Left renal pelvis (tissue), 4 donors: ENCODE results near the gene KRTAP9-7. TPM values are rescaled to one million over a fixed set of nuclear protein-coding genes. Genes with fewer than 3 reads are reported as not detected.
"Not testable (repeated sequence)": the region's sequence is repeated elsewhere in the genome, so short reads cannot be mapped to it uniquely, and the experiment has no call there.

Source experiments
- DNase-seq, 4 donors: peaks; one replicate each; pipeline ENCODE4 v3.0.0-alpha.2; 2013; ENCODE audit warnings: low read depth in 4 of 4, low spot score in 3 of 4
- polyA plus RNA-seq, 4 donors: library from polyadenylated mRNA; unstranded; fragments of 120-200 nt; gene quantifications; one replicate each; pipeline ENCODE4 v1.2.1, GENCODE V29; 2013; ENCODE audit not compliant: insufficient read length in 4 of 4

Gene KRTAP9-7
- not detected for polyA plus RNA-seq

- not testable (repeated sequence) for DNase-seq
These were observed at the start of gene KRTAP9-7 for GRCh38 chr17:41275648-41276190. KRTAP9-7 (plus strand) TSS chr17:41275698; CDS start chr17:41275698, 0 bp downstream.

GRCh38 chr17:41226051-41226450 lies 49.4 kb upstream of the KRTAP9-7 start:
- no peak for DNase-seq

GRCh38 chr17:41226598-41227095 lies 48.9 kb upstream of the KRTAP9-7 start, which contains the start of gene KRTAP9-2:
KRTAP9-2 (plus strand) TSS chr17:41226648; CDS start chr17:41226655, 7 bp downstream.
- DNase-seq, result not testable (repeated sequence)

- DNase-seq, result no peak
These were observed 45.4 kb upstream of the KRTAP9-7 start for GRCh38 chr17:41230094-41230493.

GRCh38 chr17:41231731-41232130 lies 43.8 kb upstream of the KRTAP9-7 start:
- DNase-seq, result no peak

DNA sequence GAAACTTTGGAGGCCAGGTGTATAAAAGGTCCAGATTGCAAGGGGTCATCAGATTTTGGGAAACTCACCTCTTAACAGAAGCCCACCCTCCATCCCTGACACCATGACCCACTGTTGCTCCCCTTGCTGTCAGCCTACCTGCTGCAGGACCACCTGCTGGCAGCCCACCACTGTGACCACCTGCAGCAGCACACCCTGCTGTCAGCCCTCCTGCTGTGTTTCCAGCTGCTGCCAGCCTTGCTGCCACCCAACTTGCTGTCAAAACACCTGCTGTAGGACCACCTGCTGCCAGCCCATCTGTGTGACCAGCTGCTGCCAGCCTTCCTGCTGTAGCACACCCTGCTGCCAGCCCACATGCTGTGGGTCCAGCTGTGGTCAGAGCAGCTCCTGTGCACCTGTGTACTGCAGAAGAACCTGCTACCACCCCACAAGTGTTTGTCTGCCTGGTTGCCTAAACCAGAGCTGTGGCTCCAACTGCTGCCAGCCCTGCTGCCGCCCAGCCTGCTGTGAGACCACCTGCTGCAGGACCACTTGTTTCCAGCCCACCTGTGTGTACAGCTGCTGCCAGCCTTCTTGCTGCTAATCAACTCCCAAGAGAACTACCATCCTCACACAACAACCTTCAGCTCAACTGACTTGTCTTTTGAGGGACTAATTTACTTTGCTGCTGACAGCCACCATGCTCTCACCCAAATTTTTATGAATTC lies 42.9 kb upstream of the KRTAP9-7 start, which contains the start of gene KRTAP9-3:
TSS of gene KRTAP9-3 (plus strand) at position 51 of the 707 bp plus-strand sequence. CDS start at position 104, 53 bp downstream.
- DNase-seq, result not testable (repeated sequence)

- not testable (repeated sequence) for DNase-seq
These were observed 38.4 kb upstream of the KRTAP9-7 start for GRCh38 chr17:41237116-41237515.

DNA sequence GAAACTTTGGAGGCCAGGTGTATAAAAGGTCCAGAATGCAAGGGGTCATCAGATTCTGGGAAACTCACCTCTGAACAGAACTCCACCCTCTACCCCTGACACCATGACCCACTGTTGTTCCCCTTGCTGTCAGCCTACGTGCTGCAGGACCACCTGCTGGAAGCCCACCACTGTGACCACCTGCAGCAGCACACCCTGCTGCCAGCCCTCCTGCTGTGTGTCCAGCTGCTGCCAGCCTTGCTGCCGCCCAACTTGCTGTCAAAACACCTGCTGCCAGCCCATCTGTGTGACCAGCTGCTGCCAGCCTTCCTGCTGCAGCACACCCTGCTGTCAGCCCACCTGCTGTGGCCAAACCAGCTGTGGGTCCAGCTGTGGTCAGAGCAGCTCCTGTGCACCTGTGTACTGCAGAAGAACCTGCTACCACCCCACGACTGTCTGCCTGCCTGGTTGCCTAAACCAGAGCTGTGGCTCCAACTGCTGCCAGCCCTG lies 37.5 kb upstream of the KRTAP9-7 start, which contains the start of gene KRTAP9-8:
TSS of gene KRTAP9-8 (plus strand) at position 51 of the 489 bp plus-strand sequence. CDS start at position 104, 53 bp downstream.
- not testable (repeated sequence) for DNase-seq

DNA sequence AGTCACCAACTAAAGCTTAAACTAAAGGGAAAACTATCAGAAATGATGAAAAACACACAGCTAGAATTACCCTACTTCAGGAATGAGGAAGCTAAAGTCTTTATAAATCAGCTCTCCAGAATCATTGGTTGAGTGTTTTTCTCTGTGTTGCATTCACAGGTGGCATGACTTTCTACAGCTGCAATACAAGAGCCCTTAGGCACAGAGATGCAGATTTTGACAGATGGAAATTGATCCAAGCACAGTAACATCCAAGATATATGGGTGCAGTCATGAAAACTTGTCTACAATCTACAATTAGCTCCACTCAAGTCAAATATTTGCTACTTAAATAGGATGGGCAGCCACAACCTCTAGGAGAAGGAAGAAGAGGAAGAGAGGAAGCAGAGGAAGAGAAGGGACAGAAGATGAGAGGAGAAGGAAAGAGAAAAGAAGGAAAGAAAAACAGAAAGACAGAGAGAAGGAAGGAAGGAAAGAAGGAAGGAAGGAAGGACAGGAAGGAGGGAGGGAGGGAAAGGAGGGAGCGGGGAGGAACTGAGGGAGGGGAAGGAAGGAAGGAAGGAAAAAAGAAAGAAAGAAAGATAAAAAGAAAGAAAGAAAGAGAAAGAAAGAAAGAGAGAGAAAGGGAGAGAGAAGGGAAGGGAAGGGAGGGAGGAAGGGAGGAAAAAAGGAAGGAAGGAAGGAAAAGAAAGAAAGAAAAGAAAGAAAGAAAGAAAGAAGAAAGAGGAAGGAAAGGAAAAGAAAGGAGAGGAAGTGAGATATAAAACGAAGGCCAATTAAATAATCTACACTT lies 28.3 kb upstream of the KRTAP9-7 start:
- DNase-seq, result not testable (repeated sequence)

DNA sequence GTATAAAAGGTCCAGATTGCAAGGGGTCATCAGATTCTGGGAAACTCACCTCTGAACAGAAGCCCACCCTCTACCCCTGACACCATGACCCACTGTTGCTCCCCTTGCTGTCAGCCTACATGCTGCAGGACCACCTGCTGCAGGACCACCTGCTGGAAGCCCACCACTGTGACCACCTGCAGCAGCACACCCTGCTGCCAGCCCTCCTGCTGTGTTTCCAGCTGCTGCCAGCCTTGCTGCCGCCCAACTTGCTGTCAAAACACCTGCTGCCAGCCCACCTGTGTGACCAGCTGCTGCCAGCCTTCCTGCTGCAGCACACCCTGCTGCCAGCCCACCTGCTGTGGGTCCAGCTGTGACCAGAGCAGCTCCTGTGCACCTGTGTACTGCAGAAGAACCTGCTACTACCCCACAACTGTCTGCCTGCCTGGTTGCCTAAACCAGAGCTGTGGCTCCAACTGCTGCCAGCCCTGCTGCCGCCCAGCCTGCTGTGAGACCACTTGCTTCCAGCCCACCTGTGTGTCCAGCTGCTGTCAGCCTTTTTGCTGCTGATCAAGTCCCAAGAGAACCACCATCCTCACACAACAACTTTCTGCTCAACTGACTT lies 25.8 kb upstream of the KRTAP9-7 start, which contains the start of gene KRTAP9-4:
TSS of gene KRTAP9-4 (plus strand) at position 51 of the 604 bp plus-strand sequence. CDS start at position 85, 34 bp downstream.
- not testable (repeated sequence) for DNase-seq

DNA sequence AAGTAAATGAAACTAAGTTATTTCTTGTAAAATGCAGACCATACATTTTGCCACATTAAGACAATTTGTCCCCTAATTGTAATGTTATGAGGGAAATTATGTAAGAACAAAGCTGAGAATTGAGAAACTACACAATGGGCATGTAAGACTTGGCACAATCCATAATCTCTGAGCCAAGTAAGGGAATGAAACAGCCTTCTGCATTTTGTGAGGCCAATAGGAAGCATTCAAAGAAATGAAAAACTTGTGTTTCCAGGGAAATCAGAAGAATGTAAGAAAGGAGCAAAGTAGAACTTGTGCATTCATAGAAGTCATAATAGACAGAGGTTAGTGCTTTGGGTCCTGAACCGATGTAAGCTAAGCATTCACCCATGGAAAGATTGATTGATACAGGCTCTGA lies 24.2 kb upstream of the KRTAP9-7 start:
- DNase-seq, result no peak

DNA sequence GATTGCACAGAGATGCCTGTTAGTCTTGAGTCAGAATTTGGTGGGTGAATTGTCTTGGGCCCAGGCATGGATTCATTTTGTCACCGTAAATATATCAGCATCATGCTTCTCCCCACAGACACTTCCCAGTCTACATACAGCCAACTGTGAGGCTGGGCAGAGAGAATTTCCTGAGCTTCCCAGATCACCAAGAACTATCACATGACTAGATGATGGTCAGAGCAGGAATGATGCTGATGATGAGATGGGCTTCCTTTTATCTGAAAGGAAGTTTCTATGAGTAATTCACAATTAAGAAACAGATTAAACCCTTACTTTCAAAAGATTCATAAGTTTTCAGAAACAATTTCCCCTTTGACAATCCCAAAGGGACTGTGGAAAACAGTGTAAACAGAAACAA lies 20.6 kb upstream of the KRTAP9-7 start:
- DNase-seq, result no peak

DNA sequence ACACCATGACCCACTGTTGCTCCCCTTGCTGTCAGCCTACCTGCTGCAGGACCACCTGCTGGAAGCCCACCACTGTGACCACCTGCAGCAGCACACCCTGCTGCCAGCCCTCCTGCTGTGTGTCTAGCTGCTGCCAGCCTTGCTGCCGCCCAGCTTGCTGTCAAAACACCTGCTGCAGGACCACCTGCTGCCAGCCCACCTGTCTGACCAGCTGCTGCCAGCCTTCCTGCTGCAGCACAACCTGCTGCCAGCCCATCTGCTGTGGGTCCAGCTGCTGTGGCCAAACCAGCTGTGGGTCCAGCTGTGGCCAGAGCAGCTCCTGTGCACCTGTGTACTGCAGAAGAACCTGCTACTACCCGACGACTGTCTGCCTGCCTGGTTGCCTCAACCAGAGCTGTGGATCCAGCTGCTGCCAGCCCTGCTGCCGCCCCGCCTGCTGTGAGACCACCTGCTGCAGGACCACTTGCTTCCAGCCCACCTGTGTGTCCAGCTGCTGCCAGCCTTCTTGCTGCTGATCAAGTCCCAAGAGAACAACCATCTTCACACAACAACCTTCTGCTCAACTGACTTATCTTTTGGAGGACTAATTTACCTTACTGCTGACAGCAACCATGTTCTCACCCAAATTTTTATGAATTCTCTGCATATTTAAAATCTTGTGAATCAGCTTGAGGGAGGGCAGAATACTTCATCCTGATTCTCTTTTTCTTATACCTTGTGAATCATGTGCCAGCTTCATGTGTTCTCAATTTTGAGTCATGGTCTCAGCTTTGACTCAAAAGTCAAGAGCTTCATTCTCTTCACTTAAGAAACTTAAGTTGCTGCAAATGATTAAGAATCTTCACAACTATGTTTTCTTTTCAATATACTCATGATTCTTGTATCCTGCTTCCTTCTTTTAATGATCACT lies 19.9 kb upstream of the KRTAP9-7 start, which contains the start of gene KRTAP9-9:
TSS of gene KRTAP9-9 (plus strand) at position 4 of the 910 bp plus-strand sequence.
- DNase-seq, result not testable (repeated sequence)

DNA sequence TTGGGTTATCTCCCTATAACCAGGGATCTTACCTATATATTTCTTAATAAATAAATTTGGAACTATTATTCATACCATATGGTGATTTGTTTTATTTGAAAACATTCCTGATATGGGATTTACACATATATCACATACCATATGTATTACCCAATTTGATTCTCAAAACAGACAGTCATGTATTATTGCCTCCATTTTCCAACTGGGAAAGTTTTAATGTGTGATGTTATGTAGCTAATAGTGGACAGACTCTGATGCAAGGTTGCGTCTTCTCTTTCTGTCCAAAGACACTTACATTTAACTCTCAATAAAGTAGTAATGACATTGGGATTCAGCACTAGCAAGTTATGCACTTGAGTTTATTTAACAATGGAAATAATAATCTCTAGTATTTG lies 19.2 kb upstream of the KRTAP9-7 start:
- no peak for DNase-seq

GRCh38 chr17:41258406-41258805 lies 17.1 kb upstream of the KRTAP9-7 start:
- no peak for DNase-seq

DNA sequence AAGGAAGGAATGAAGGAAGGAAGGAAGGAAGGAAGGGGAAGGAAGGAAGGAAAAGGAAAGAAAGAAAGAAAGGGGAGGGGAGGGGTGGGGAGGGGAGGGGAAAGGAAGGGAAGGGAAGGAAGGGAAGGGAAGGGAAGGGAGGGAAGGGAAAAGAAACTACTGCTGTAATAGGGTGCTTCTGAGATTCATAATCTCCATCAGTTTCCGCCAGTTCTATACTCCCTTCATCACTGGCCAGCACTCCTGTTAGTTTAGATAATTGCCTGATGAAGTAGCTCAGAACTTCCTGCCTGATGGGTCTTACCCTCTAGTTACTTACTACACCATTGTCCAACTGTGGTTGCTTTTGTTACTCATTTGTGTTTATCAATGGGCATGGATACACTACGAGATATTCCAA lies 12.3 kb upstream of the KRTAP9-7 start:
- no peak for DNase-seq

- no peak for DNase-seq
These were observed 10.9 kb upstream of the KRTAP9-7 start for GRCh38 chr17:41264599-41264998.

DNA sequence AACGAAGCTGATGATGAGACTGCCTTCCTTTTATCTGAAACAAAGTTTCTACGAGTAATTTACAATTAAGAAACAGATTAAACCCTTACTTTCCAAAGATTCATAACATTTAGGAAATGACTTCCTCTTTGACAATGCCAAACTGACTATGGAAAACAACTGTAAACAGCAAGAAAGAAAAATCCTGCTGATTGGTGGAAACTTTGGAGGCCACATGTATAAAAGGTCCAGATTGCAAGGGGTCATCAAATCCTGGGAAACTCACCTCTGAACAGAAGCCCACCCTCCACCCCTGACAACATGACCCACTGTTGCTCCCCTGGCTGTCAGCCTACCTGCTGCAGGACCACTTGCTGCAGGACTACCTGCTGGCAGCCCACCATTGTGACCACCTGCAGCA lies 10.4 kb upstream of the KRTAP9-7 start, which contains the start of gene KRTAP9-6:
TSS of gene KRTAP9-6 (plus strand) at position 301 of the 400 bp plus-strand sequence. CDS start at position 301, 0 bp downstream.
- DNase-seq, result no peak

DNA sequence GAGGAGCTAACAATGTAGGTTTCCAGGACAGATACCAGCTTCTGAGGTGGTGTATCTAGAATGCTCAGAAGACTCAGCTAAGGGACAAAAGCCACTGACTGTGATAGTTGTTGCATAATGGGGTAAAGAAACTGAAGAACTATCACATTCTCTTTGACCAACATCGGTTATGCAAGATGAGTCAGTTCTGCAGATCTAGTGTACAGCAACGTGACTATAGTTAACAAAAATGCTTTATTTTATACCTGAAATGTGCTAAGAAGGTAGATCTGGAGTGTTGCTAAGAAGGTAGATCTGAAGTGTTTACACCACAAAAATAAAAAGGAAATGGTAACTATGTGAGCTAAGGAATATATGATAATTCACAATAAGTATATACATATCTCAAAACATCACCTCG lies 7.8 kb upstream of the KRTAP9-7 start:
- no peak for DNase-seq
